ENCODE results near the gene DLGAP1. TPM values are rescaled to one million over a fixed set of nuclear protein-coding genes. Genes with fewer than 3 reads are reported as not detected.

Gene DLGAP1
- total and polyA plus RNA-seq, 2 of the 8 experiments (the other 6 are each of a cell fraction or from before 2014, with no cell fraction given): 11.8 to 16.9 TPM

- TF ChIP-seq JUND (IDR thresholded peaks at IDR 0.05; ENCODE audit: low read length) (no peak), POU5F1 (IDR thresholded peaks at IDR 0.05; ENCODE audit: low read depth, low read length) (no peak), ZNF274 (IDR thresholded peaks at IDR 0.05; ENCODE audit: borderline replicate concordance, extremely low read depth, low read length) (no peak), CTCF (IDR thresholded peaks at IDR 0.05; ENCODE audit: control extremely low read depth in 1 of 3, insufficient read depth in 1 of 3, low read depth in 1 of 3, low read length in 3 of 3) (peak in 1 of 3 experiments; percentile 20; a peak in 1 of 4 replicates), NRF1 (IDR thresholded peaks at IDR 0.05; ENCODE audit: low read depth, low read length) (no peak), SIN3A (conservative IDR thresholded peaks at IDR 0.05 in 1 of 2, IDR thresholded peaks at IDR 0.05 in 1 of 2; ENCODE audit: low read depth in 1 of 2, low read length in 2 of 2) (no peak), RBBP5 (IDR thresholded peaks at IDR 0.05; ENCODE audit: borderline replicate concordance, low read depth, low read length) (peak; percentile 92), SIRT6 (IDR thresholded peaks at IDR 0.05; ENCODE audit: low read length) (no peak), ASH2L (IDR thresholded peaks at IDR 0.05; ENCODE audit: low read length) (peak; percentile 45), TBP (IDR thresholded peaks at IDR 0.05; ENCODE audit: low read depth, low read length) (peak; percentile 71), SUZ12 (IDR thresholded peaks at IDR 0.05; ENCODE audit: low read length) (no peak; the same call in 1 of the 2 replicates)
These were observed at the start of gene DLGAP1 (continued) for GRCh38 chr18:4455113-4455811.
